ENCODE measurements around the gene KRT23. TPM values are rescaled to one million over a fixed set of nuclear protein-coding genes. Genes with fewer than 3 reads are reported as not detected.
A peak's percentile ranks its signal among the peaks of the same experiment; 100 is the strongest.

Gene KRT23
- total and polyA plus RNA-seq, 7 donors: 0.03 to 1.5 (median 0.25) TPM; not detected in 4

DNA sequence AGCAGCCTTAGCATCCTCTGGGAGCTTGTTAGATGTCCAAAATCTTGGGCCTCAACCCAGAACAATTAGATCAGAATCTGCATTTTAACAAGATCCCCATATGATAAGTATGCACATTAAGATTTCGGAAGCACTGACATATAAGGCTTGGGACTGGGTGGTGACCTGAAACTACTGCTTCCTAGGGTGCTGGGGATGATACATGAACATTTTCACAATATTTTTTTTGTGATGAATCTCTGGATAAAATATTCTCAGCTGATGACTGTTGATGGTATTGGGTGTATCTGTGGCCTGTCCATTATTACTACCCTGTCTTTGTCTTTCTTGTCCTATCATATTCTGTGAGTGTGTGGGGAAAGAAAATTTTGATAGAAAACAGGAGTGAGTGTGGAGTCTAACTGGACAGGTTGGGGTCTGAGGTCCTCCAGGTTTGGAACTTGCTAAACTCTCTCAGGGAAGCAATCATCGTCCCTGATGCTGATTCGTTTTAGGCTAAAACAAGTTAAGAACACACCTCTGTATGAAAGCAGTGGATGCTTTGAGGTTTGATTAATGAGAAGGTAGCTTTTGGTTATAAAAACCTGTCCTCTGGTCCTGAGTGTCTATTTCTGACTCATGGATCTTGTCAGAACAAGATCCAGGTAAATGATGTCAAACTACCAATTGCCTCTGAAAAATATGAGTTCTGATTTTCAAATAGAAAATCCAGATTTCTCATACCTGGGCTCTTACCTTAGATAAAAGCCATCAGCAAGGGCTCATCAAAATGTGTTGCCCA is 23.2 kb downstream of the KRT23 start:
- 73 to 91% (median 80%) methylated on average over 3 of the region's 3 CpGs for WGBS, 3 donors
- intact Hi-C loops (cut with DNase I): no loop called here
- H3K27ac ChIP-seq: no peak overlapping the region

DNA sequence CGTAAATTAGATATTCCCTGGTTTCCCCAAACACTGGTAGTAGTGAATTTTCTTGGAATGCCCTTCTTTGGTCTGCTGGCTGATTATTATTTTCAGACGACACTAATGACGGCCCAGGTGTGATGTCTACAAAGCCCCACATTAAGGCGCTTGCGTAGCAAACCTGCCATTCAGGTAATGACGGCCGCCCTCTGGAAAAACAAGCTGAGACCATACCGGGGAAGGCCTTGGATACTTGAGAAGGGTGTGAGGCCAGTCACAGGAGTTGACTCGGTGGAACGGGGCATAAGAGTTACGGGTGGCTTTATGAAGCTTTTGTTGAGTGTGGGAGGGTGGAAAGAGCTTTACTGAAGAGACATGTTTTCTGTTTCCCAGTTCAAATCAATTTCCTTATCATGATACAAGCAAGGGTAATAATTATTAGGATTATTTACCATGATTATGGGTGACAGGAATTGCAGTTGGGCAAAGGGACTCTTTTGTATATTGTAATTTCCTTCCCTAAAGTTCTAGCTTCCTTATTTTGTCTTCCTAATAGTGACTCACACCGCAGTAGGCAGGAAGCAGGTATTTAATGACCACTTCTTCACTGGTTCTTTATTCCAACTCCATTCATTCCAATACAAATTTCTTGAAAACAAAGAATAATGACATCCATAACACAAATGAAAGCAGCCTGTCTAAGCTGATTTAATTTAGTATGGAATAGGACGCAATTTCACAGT is 24.8 kb downstream of the KRT23 start:
- TF ChIP-seq, protein P1, sequence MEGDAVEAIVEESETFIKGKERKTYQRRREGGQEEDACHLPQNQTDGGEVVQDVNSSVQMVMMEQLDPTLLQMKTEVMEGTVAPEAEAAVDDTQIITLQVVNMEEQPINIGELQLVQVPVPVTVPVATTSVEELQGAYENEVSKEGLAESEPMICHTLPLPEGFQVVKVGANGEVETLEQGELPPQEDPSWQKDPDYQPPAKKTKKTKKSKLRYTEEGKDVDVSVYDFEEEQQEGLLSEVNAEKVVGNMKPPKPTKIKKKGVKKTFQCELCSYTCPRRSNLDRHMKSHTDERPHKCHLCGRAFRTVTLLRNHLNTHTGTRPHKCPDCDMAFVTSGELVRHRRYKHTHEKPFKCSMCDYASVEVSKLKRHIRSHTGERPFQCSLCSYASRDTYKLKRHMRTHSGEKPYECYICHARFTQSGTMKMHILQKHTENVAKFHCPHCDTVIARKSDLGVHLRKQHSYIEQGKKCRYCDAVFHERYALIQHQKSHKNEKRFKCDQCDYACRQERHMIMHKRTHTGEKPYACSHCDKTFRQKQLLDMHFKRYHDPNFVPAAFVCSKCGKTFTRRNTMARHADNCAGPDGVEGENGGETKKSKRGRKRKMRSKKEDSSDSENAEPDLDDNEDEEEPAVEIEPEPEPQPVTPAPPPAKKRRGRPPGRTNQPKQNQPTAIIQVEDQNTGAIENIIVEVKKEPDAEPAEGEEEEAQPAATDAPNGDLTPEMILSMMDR (IDR thresholded peaks at IDR 0.05): no peak
- DNase-seq: no peak
- intact Hi-C loops (cut with DNase I): no loop called here
- no peaks in the 10 kb centered on the region for H3K36me3 ChIP-seq (ENCODE audit: insufficient read depth in 1 of 2, low read depth in 1 of 2)
- WGBS, 3 donors: 88 to 91% (median 90%) methylated on average over 13 of the region's 13 CpGs
- H3K9me3 ChIP-seq: no peaks in the 10 kb centered on the region
- H3K4me1 ChIP-seq: peaks cover 17% of the 10 kb centered on the region
- peaks cover 0 to 3% (median 0%) of the 10 kb centered on the region in 3 donors for H3K27me3 ChIP-seq (ENCODE audit: insufficient read depth in 3 of 3, low read length in 2 of 3)
- ATAC-seq: no peak
- H3K27ac ChIP-seq: no peak overlapping the region
- no peak overlapping the region for H3K4me3 ChIP-seq

More for the DNA sequence above, 23.2 kb downstream of the KRT23 start:
- DNase-seq: no peak
- Histone ChIP-seq H3K27me3 (ENCODE audit: insufficient read depth in 3 of 3, low read length in 2 of 3) (no peaks in the 10 kb centered on the region), H3K36me3 (ENCODE audit: insufficient read depth in 1 of 2, low read depth in 1 of 2) (no peaks in the 10 kb centered on the region), H3K9me3 (no peaks in the 10 kb centered on the region), H3K4me3 (no peak overlapping the region), H3K4me1 (peaks cover 17% of the 10 kb centered on the region)
- TF ChIP-seq, protein P1 (IDR thresholded peaks at IDR 0.05): no peak
- no peak for ATAC-seq

DNA sequence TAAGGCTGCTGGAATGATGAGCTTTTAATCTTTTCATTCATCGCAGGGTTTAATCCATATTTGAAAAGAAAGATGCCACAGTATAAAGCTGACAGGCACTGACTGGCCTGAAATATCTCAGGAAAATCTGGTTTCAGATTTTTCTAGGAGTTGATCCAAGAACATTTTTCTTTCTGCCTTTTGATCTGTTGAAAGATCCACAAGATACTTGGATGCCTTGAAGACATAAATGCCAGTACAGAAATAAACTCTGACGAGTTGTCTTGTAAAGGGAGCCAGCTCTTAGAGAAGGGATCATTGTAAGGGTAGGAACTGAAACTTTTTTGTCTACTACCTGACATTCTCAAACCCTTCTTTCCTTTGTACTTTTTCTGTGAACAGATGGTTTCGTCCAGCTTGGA is 27.0 kb downstream of the KRT23 start:
- Histone ChIP-seq H3K4me1 (peaks cover 17% of the 10 kb centered on the region), H3K9me3 (no peaks in the 10 kb centered on the region), H3K4me3 (no peak overlapping the region), H3K27ac (peak overlapping the region; percentile 49), H3K36me3 (ENCODE audit: insufficient read depth in 1 of 2, low read depth in 1 of 2) (no peaks in the 10 kb centered on the region), H3K27me3 (ENCODE audit: insufficient read depth in 3 of 3, low read length in 2 of 3) (peaks cover 0 to 13% (median 0%) of the 10 kb centered on the region in 3 donors)
- peak; percentile 64 to 90 (median 76) for ATAC-seq
- DNase-seq: no peak
- TF ChIP-seq, protein P1 (IDR thresholded peaks at IDR 0.05): no peak
- 35 to 53% (median 40%) methylated on average over 3 of the region's 3 CpGs for WGBS, 3 donors
- intact Hi-C loops (cut with DNase I): no loop called here

DNA sequence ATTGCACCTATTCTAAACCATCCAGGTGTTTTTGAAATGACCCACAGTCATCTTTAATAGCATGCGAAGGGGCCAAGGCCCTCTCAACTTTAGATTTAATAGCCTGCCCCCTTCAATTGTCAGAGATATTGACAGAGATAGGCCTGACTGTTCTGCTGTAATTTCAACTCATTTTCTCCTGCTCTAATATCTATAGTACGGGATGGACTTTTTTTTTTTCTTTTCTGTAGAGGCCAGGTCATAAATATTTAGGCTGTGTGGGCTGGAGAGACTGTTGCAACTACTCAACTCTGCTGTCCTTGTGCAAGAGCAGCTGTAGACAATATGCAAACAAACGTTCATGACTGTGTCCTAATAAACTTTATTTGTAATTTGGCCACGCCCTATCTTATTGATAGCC is 27.7 kb downstream of the KRT23 start:
- ATAC-seq (peak in 3 of 4 donors; percentile 21 to 44 (median 42)), DNase-seq (no peak)
- H3K27ac ChIP-seq: peak overlapping the region; percentile 49
- peaks cover 17% of the 10 kb centered on the region for H3K4me1 ChIP-seq
- intact Hi-C loops (cut with DNase I): loop anchor here (2.0 to 10.0 kb wide), 5 partner anchors 413 to 738 kb away; no protein-coding TSS in a partner anchor
- H3K4me3 ChIP-seq: no peak overlapping the region
- peaks cover 0 to 18% (median 2%) of the 10 kb centered on the region in 3 donors for H3K27me3 ChIP-seq (ENCODE audit: insufficient read depth in 3 of 3, low read length in 2 of 3)
- 55 to 62% (median 61%) methylated on average over 4 of the region's 4 CpGs for WGBS, 3 donors
- TF ChIP-seq, protein P1 (IDR thresholded peaks at IDR 0.05): no peak
- no peaks in the 10 kb centered on the region for H3K9me3 ChIP-seq
- H3K36me3 ChIP-seq (ENCODE audit: insufficient read depth in 1 of 2, low read depth in 1 of 2): no peaks in the 10 kb centered on the region
